Heart right ventricle (tissue), 16 donors: Measurements from ENCODE around the gene ABCC8. TPM values are rescaled to one million over a fixed set of nuclear protein-coding genes. Genes with fewer than 3 reads are reported as not detected.

ENCODE experiments used
- ATAC-seq, 8 donors: fragments of 200-7000 bp; cut with Tn5 transposase; one replicate each; pipeline ENCODE4 v1.9.1; 2020; ENCODE audit warnings: mild to moderate bottlenecking in 8 of 8, moderate library complexity in 8 of 8, moderate number of reproducible peaks in 1 of 8
- DNase-seq, 2 donors: peaks; one replicate each; pipeline ENCODE4 v3.0.0-alpha.2; 2020
- H3K27ac ChIP-seq, 10 donors: fragments of 200-600 bp; sonication (generic) in 2 of 10; one replicate each; pipeline versions ENCODE4 v1.5.0 to v1.8.0; 2020 to 2022; ENCODE audit warnings: mild to moderate bottlenecking in 3 of 10
- H3K27me3 ChIP-seq, 7 donors: fragments of 200-600 bp; one replicate each; pipeline ENCODE4 v1.8.0; 2021 to 2022; ENCODE audit warnings: mild to moderate bottlenecking in 2 of 7
- H3K36me3 ChIP-seq, 9 donors: fragments of 200-600 bp; sonication (generic) in 1 of 9; one replicate each; pipeline versions ENCODE4 v1.5.0 to v1.8.0; 2020 to 2022; ENCODE audit warnings: mild to moderate bottlenecking in 2 of 9
- H3K4me1 ChIP-seq, 9 donors: fragments of 200-600 bp; sonication (generic) in 1 of 9; one replicate each; pipeline versions ENCODE4 v1.5.0 to v1.8.0; 2020 to 2022; ENCODE audit warnings: mild to moderate bottlenecking in 4 of 9
- H3K4me3 ChIP-seq, 10 donors: fragments of 200-600 bp; sonication (generic) in 2 of 10; one replicate each; pipeline versions ENCODE4 v1.5.0 to v1.8.0; 2020 to 2022; ENCODE audit warnings: mild to moderate bottlenecking in 7 of 10, moderate library complexity in 2 of 10
- H3K9me3 ChIP-seq, 11 donors: fragments of 200-600 bp in 10 of 11; sonication (generic) in 2 of 11; one replicate each; pipeline versions ENCODE4 v1.5.0 to v1.8.0; 2013 to 2022; ENCODE audit warnings: mild to moderate bottlenecking in 2 of 11, control low read depth in 1 of 11, moderate library complexity in 1 of 11
- CTCF ChIP-seq, 9 donors: fragments of 200-600 bp; sonication (generic) in 2 of 9; IDR thresholded peaks; one replicate each; pipeline versions ENCODE4 v1.5.0 to v1.8.0; 2021 to 2022; ENCODE audit warnings: antibody characterized with exemption in 9 of 9, mild to moderate bottlenecking in 5 of 9, moderate library complexity in 1 of 9
- WGBS, 2 donors: extraction: QIAGEN DNeasy Blood & Tissue Kit; methylation state at CpG; one replicate each; pipeline ENCODE4 v1.1.7; 2013; ENCODE audit warnings: inconsistent platforms in 1 of 2; 5-methylcytosine and 5-hydroxymethylcytosine counted together
- intact Hi-C, 10 donors: fragments of 100-400 bp; cut with DNase I; formaldehyde crosslinking; loops; one replicate each; pipeline versions ENCODE4 v1.11.1 to v1.14.2; 2022
- polyA plus RNA-seq, 2 donors: library from polyadenylated mRNA; stranded (reverse); fragments of 200-250 nt; gene quantifications; one replicate each; pipeline ENCODE4 v1.2.3, GENCODE V29; 2013
- total RNA-seq, 10 donors: library from RNA; stranded (reverse); fragmentation: NEBNext Ultra II Directional in 3 of 10; extraction: Animal tissue kit (Norgen Biotek cat#: 25700) in 3 of 10; gene quantifications; one replicate each; pipeline versions ENCODE4 v1.2.1 to v1.2.4, GENCODE V29; 2021 to 2023
- donor health status: Arrhythmogenic right ventricular cardiomyopathy.
- donor health status: ischemic (EF 13 %, LVEDD 7.1; RV severe dilation, severe dysfunction).
- donor health status: healthy with polysubstance abuse.
- donor health status: DM: no; HTN: yes; CAD: no.
- donor health status: DM: no; HTN: no; CAD: no.
- donor health status: ischemic (EF 25% LVEDD 6.9; RV normal size, moderate dysfunction).
- donor health status: ischemic (EF 25% LVEDD 5.7; RV mildly dilated, moderate dysfunction).
- donor health status: healthy.
- donor health status: DM: yes; HTN: yes; CAD: no.
- donor health status: Ischemic cardiomyopathy.
- donor health status: ischemic (EF 35%, LVEDD 5.7; RV mildly dilated, moderate dysfunction).
- donor health status: nonischemic (EF 11% LVEDD 7.7; RV severe dilation, severe dysfunction).
- donor health status: DM: yes; HTN: yes; CAD: no.
- donor health status: PGD.
- donor health status: ischemic (EF 29% LVEDD 5.4; RV normal size, mild dysfunction).
- donor health status: nonischemic (EF 23%, LVEDD 6.1; RV moderate dilation, normal function).

The ABCC8 gene
- total and polyA plus RNA-seq, 12 donors, result 0.47 to 8.6 (median 4.9) TPM

DNA sequence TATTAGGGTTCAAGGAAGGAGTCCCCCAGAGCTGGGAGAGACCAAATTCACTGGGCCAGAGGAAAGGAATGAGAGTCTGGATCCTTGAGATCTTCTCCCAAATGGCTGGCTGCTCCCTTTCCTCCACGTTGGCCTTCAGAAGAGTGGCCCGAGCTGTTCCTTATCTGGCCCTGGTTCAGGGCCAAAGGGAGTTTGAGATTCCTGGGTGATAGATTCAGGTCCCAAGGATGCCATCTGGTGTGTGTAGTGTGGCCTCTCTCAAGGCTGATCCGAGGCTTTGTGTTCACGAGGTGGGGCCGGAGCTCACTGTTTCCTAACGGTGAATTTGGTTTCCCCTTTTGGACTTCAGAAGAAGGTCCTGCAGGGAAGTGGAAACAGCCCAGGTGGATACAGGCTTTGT lies 17.4 kb upstream of the ABCC8 start:
- TF ChIP-seq CTCF (IDR thresholded peaks at IDR 0.05), result no peak
- H3K27ac ChIP-seq, result no peak overlapping the region
- 73 to 79% methylated on average over 6 of the region's 6 CpGs for WGBS, 2 donors
- DNase-seq (no peak), ATAC-seq (no peak)
- H3K27me3 ChIP-seq, result peaks cover 0 to 16% (median 0%) of the 10 kb centered on the region in 7 donors
- H3K9me3 ChIP-seq, result no peaks in the 10 kb centered on the region
- H3K4me3 ChIP-seq, result no peak overlapping the region
- intact Hi-C loops, result no loop called here
- peaks cover 0 to 18% (median 0%) of the 10 kb centered on the region in 9 donors for H3K4me1 ChIP-seq
- no peaks in the 10 kb centered on the region for H3K36me3 ChIP-seq

- ATAC-seq (peak in 7 of 8 donors; percentile 27 to 81 (median 73)), DNase-seq (peak; percentile 40 to 60)
- Histone ChIP-seq H3K4me1 (peaks cover 0 to 12% (median 0%) of the 10 kb centered on the region in 9 donors), H3K27me3 (peaks cover 0 to 16% (median 0%) of the 10 kb centered on the region in 7 donors), H3K36me3 (no peaks in the 10 kb centered on the region), H3K4me3 (no peak overlapping the region), H3K27ac (no peak overlapping the region), H3K9me3 (no peaks in the 10 kb centered on the region)
- TF ChIP-seq CTCF (IDR thresholded peaks at IDR 0.05), result no peak
- WGBS, 2 donors, result 72 to 80% methylated on average over 4 of the region's 4 CpGs
- intact Hi-C loops, result no loop called here
Measured at GRCh38 chr11:17490938-17491337, 14.3 kb upstream of the ABCC8 start.

DNA sequence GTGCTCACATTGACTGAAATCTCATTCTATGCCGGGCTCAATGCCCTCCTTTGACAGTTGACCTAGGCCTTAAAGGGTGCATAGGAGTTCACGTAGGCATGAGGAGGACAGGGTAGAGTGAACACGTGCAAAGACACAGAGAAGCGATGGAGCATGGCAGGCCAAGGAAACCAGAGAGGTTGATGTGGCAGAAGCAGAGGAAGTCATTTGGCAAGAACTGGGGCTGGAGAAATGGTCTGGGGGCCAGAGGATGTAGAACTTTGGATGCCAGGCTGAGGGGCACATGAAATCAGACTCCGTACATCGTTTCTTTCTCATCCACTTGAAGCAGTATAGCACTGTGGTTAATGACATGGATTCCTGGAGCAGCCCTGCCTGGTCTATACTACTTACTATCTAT lies 13.6 kb upstream of the ABCC8 start:
- no peak for TF ChIP-seq CTCF (IDR thresholded peaks at IDR 0.05)
- no peak overlapping the region for H3K27ac ChIP-seq
- H3K36me3 ChIP-seq, result no peaks in the 10 kb centered on the region
- H3K4me1 ChIP-seq, result peaks cover 0 to 12% (median 0%) of the 10 kb centered on the region in 9 donors
- DNase-seq (no peak), ATAC-seq (no peak)
- H3K27me3 ChIP-seq, result peaks cover 0 to 13% (median 0%) of the 10 kb centered on the region in 7 donors
- WGBS, 2 donors, result 86 to 90% methylated on average over 6 of the region's 6 CpGs
- intact Hi-C loops, result no loop called here
- H3K9me3 ChIP-seq, result no peaks in the 10 kb centered on the region
- H3K4me3 ChIP-seq, result no peak overlapping the region

GRCh38 chr11:17489751-17490150 lies 13.1 kb upstream of the ABCC8 start:
- Histone ChIP-seq H3K4me1 (peaks cover 0 to 12% (median 0%) of the 10 kb centered on the region in 9 donors), H3K9me3 (no peaks in the 10 kb centered on the region), H3K27me3 (peaks cover 0 to 10% (median 0%) of the 10 kb centered on the region in 7 donors), H3K4me3 (no peak overlapping the region), H3K27ac (no peak overlapping the region), H3K36me3 (no peaks in the 10 kb centered on the region)
- TF ChIP-seq CTCF (IDR thresholded peaks at IDR 0.05), result no peak
- 54 to 73% methylated on average over 5 of the region's 5 CpGs for WGBS, 2 donors
- DNase-seq (no peak), ATAC-seq (peak in 2 of 8 donors; percentile 34 to 35)
- intact Hi-C loops, result no loop called here
